GDM1 (cell line): ENCODE measurements around the gene HSFX3.
"Not testable (repeated sequence)": the region's sequence is repeated elsewhere in the genome, so short reads cannot be mapped to it uniquely, and the experiment has no call there.

Experiments
- DNase-seq: peaks from one replicate; lab custom pipeline; 2025; lab: John Stamatoyannopoulos, UW

HSFX3 gene

DNA sequence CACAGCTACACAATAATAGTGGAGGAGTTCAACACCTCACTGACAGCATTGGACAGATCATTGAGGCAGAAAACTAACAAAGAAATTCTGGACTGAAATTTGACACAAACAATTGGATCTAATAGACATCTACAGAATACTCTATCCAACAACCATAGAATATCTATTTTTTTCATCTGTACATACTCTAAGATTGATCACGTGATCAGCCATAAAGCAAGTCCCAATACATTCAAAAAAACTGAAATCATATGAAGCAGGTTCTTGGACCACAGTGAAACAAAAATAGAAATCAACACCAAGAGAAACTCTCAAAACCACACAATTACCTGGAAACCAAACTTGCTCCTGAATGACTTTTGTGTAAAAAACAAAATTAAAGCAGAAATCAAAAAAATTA, 32.4 kb downstream of the HSFX3 start:
- DNase-seq, result no peak

DNA sequence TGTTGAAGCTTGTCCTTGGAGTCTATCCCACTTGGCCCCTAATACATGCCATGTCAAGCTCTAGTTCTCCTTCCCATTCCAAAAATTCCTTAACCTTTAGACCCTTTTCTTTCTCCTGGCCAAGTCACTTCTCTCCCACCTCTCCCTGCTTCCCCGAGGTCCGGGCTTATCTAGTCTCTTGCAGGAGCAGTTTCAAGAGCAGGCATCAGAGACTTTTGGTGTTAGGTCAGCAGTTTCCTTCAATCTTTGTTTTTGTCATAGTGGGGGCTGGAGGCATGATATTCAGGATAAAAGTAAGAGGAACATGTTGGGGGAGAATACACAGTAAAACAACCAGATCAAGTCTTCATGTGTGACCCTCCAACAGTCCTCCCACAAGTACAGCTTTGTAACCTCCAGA, 33.1 kb downstream of the HSFX3 start:
- DNase-seq, result no peak

DNA sequence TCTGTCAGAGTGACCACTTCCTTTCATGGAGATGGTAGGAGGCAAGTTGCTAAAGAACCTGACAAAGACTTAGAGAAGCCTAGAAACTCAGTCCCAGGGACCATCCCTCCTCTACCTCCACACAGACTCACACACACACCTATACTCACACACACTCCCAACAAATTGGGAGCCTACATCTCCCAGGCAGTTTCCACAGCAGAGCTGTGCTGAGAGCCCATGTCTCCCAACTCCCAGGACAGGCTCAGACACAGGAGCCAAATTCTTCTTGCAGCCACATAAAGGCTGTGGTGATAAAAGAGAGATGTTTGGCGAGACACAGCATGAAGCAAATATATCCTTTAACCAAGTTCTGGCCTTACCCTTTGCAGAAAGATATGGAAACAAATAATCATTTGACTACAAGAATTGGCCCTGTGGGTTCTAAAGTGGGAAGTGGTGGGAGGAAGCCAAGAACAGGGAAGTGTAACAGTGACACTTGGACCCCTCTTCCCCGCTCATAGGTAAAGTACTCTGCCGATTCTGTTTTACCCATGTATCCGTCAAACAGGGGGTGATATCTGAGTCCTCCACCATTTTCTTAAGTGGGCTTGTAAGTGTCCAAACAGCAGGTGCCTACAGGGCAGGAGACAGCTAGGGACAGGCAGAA, 33.6 kb downstream of the HSFX3 start:
- no peak for DNase-seq

GRCh38 chrX:149513825-149514428, 35.8 kb downstream of the HSFX3 start:
- DNase-seq, result peak; percentile 68

DNA sequence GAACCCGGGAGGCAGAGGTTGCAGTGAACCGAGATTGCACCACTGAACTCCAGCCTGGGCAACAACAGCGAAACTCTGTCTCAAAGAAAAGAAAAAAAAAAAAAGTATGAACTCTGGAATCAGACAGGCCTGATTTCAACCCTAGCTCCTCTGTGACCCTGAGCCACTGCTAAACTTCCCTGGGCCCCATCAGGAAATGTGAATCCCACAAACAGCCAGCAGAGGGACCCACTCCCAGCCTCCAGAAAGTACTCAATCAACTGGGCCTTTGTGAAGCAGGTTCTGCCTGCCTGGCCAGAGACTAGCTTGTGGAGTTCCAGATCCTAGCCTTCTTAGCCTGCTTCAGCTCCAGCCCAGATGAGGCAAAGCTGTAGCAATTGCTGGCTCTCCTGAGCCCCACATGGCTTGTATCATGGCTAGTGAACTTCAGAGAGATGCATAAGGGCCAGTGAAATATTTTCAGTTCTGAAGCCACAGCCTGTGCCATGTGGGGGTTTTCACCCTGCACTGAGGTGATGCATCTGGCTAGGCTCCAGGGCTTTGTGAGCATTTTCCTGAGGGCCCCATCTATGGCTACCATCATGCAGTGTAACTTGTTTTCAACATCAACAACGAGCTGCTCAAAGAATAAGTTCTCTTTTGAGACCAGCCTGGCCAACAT, 37.4 kb downstream of the HSFX3 start:
- DNase-seq, result peak; percentile 52

DNA sequence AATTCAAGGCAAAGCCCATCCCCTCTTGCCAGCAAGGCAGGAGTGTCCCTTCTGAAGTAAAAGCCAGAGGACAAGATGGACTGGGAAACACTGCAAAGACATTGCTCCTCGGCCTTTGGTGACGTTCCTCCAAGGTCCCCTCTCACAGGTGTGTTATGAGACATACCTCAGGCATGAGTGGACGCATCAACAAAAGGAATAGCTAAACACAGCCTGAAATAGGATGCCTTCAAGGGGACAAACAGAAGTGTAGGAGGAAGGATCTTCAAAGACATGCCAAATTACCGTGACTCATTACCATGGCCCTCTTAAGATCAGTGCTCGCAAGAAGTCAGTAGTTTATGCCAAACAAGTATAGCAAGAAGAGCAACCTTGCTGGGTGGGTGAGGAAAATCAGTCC, 38.6 kb downstream of the HSFX3 start:
- DNase-seq, result no peak

- no peak for DNase-seq
Measured at GRCh38 chrX:149510386-149510785, 39.3 kb downstream of the HSFX3 start.

GRCh38 chrX:149508467-149508866, 41.3 kb downstream of the HSFX3 start:
- DNase-seq, result no peak

GRCh38 chrX:149506349-149506748, 43.4 kb downstream of the HSFX3 start:
- no peak for DNase-seq

- DNase-seq, result no peak
Measured at GRCh38 chrX:149505671-149506070, 44.1 kb downstream of the HSFX3 start.

GRCh38 chrX:149504915-149505651, 44.6 kb downstream of the HSFX3 start, which contains the start of gene IDS:
TSS of gene IDS (minus strand) at chrX:149505306. CDS start at chrX:149505137, 169 bp downstream.
- DNase-seq, result peak; percentile 72

GRCh38 chrX:149504226-149504914, 45.4 kb downstream of the HSFX3 start:
- DNase-seq, result no peak

- peak; percentile 63 for DNase-seq
Measured at GRCh38 chrX:149503446-149503845, 46.3 kb downstream of the HSFX3 start.

GRCh38 chrX:149502923-149503322, 46.8 kb downstream of the HSFX3 start:
- not testable (repeated sequence) for DNase-seq

DNA sequence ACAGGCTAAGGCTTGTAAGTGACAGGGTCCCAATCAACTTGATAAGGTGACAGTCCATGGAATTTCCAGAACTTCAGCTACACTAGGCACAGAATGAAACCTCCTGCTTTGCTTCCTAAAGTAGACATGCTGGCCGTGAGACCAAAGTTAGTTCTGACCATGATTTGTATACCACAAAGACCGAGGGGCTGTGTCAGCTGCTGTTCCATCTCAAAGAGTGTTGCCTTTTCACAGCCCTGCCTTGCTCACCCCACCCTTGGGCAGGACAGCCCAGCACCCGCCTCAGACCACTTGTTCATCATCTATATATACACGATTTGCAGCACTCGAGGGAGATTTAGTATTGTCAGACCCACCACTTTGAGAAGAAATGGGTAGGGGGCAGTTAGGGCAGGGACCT, 50.0 kb downstream of the HSFX3 start:
- no peak for DNase-seq

DNA sequence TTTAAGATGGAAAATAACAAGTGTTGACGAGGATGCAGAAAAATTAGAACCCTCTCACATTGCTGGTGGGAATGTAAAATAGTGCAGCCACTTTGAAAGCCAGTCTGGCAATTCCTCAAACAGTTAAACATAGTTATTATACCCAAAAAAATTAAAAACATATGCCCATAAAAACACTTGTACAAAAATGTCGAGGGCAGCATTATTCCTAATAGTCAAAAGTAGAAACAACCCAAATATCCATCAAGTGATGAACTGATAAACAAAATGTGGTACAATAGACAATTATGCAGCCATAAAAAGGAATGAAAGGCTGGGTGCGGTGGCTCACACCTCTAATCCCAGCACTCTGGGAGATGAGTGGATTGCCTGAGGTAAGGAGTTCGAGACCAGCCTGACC, 51.0 kb downstream of the HSFX3 start:
- no peak for DNase-seq
